ENCODE results near the gene INTS6.
"Not testable (repeated sequence)": the region's sequence is repeated elsewhere in the genome, so short reads cannot be mapped to it uniquely, and the experiment has no call there.

Gene INTS6

DNA sequence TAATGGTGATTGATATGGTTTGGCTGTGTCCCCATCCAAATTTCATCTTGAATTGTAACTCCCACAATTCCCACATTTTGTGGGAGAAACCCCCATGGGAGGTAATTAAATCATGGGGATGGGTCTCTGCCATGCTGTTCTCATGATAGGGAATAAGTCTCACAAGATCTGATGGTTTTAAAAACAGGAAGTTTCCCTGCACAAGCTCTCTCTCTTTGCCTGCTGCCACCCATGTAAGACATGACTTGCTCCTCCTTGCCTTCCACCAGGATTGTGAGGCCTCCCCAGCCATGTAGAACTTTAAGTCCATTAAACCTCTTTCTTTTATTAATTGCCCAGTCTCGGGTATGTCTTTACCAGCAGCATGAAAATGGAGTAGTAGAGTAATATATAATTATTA lies 37.5 kb downstream of the INTS6 start:
- DNase-seq (ENCODE audit: low read depth) = not testable (repeated sequence)

DNA sequence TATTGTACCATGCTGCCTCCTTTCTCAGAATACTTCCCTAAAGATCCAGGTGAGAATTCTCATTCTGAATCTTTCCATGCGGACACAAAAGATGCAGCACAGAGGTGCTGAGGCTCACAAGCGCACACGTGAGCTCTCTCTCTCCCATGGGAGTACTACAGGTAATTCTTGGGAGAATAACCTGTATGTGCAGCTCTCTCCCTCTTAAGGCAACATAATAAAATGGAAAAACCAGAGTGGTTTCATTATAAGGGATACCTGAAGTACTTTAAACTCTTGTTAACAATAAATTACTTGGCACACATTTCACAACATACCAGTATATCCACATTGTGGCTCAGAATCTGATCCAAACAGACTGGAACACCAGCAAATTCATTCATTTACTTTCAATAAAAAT lies 40.4 kb downstream of the INTS6 start:
- DNase-seq (ENCODE audit: low read depth) = no peak

DNA sequence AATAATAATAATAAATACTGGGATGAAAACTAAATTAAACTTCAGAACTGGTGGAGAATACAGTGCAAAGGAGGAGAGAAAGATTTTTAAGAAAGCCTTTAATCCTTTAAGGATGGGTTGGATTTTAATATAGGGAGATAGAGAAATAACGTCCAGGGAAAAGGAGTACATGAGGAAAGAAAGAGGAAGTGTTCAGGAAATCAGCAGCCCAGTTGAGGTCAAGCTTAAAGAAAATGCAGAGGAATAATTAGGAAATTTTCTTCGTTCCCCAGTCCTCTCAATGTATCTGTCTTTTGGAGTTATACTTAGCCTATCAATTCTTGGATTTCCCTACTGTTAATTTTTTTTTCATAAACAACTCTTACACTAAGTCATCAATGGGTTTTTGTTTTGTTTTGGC lies 47.7 kb downstream of the INTS6 start:
- DNase-seq (ENCODE audit: low read depth) = no peak

DNA sequence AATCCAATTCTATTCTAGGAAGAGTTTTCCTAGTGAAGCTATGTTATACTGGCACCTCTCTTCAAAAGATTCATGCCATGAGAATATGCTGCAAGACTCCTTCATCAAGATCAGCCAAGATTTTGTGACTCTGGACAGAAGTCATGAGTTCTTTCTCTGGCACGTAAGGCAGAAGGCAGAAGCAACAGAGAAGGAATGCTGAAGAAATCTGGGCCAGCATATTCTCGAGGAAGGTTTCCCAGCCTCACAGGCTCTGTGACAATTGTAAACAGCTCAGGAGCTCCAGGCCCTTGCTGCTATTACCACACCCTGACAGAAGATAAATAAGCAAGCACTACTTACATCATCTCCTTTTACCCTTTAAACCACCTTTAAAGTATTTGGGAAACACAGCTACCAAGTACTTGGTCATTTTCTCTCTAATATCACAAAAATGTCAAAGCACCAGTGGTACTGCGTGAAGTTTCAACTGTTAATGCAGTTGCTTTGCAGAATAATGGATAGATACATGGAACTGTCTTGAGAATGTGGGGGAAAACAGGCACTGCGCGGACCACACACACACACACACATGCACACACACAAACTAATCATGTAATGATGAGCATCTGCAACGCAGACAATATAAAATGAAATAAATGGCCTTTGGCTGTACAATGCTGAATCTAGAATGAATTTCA lies 55.4 kb downstream of the INTS6 start:
- no peak for DNase-seq (ENCODE audit: low read depth)

DNA sequence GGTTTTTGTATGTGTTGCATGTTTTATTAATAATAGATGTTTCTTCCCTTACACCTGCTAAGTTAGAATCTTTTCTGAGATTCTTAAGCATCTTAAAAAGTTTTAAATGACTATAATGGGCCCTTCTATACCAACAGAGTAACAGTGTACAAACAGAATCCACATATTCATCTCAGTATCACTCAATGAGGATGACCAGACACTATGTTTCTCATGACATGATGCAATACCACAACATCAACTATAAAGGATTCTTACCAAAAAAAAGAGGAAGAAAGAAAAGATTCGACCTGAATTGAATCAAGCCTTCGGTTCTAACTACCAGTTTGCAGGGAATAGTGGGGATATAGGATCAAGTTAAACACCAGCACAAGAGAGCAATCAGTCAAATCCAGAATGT lies 56.5 kb downstream of the INTS6 start:
- no peak for DNase-seq (ENCODE audit: low read depth)

DNA sequence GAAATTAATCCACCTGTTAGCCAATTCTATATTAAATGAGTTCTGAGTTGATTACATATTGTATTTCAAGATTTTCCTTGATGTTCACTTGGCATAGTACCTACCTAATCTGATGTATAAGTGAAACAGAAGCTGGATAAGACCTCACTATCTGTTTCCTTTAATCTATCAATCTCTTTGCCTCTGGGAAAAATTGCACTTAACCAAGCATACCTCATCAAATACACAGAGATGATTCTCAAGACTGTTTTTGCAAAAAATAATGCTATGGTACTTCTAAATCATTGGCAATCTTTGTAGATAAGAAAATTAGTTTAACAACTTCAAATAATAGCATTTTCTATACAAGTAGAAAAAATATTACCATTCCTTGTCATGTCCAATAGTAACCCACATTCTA lies 58.1 kb downstream of the INTS6 start:
- DNase-seq (ENCODE audit: low read depth) = no peak

DNA sequence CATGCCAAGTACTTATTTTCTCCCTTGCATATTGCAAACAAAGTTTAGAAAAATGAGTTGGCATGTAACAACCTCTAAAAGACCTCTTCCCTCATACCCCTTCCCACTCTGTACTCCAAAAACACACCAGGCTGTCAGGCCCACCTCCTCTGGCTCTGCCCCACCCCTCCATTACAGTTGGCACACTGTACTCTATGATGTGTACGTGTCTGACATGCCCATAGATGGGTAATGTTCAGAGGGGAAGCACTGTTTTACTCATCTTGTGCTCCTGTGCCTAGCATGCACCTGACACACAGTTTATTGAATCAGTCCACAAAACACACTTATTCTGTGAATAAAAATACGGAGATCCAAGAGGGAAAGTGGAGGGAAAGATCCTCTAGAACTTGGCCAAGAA lies 67.7 kb downstream of the INTS6 start:
- DNase-seq (ENCODE audit: low read depth) = no peak

DNA sequence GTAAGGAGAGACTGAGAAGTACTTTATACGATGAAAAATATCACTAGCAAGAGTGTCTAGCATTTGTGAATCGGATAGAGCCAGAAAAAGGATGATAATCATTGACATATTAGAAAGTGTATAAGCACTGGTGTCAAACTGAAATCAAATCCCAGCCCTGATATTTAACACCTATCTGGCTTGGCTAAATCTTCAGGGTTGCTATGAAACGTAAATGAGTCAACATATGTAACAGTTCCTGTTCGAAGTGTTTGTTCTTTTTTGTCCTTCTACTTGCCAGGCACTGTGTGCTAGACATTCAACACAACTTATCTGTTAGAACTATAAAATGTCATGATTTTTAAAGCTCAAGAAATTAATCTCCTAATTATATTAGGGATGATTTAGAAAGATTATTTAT lies 72.6 kb downstream of the INTS6 start:
- DNase-seq (ENCODE audit: low read depth) = no peak

DNA sequence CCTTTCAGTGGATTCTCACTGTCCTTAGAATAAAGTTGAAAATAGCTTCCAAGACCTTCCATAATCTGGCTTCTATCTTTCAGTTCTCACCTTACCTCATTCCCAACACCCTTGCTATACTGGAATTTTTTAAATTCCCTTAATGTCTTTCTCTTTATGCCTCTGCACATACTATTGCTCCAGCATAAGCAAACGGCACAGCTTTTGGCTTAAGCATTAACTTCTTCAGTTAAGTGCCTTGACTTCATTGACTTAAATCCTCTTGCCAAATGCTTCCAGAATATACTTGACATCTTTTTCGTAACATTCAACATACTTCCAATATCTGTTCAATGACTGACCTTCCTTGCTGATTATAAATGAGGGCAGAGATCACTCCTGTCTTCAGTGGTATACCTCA lies 79.4 kb downstream of the INTS6 start:
- DNase-seq (ENCODE audit: low read depth) = no peak

DNA sequence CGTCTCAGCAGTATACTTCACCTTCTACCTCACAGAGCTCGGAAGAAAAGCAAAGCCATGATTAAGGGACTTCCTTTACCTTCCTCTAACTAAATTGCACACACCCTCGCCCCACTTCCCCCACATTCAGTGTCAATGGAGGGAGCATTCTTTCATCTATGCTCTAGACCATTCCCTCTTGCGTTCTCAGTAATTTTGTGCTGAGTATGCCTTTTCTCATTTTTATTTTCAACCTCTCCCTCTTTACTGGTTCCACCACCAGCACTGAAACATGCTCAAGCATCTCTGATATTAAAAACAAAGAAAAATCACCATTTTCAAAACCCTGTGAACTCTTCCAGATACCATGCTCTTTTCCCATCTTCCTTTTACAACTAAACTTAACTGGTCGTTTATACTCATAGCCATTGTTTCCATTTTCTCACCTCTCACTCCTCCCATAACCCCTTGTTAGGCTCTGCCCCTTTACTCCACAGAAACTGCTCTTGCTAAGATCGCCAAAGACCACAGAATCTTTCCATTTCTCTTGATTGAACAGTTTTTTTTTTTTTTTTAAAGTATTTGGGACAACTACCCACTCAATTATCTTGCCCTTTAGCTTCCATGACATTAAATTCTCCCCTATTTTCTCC lies 81.0 kb downstream of the INTS6 start:
- DNase-seq (ENCODE audit: low read depth) = no peak

DNA sequence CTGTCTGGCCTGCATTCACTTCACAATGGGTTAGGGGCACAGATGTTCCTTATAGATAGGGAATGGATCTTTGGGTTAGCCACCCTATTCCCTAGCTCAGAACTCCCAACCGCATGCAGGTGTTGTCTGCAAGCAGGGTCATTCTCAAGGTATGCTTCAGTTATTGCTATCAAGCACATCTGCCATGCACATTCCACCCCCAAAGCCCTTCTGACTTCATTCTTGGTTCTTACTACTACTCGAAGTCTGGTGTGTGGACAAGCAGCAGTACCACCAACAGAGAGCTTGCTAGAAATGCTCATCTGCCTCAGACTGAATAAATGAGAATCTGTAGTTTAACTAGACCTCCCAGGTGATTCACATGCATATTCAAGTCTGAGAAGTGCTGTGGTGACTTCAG lies 82.0 kb downstream of the INTS6 start:
- DNase-seq (ENCODE audit: low read depth) = no peak

DNA sequence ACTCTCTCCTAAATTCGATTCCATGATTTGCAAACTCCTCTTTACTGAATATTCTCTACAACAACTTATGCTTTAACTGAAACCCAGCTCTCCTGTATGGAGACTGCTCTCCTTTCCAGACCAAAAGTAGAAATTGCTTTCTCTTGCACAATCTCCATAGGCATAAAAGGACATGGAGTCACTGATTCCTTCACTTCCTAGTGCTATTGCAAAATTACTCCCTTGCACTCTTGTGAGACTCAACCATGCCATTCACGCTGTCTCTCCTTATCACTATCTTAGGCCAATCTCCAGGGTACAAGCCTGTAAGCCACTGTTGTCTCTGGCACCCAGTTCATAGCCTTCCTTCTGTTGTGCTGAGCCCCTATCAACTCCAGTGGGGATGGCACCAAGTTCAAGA lies 82.7 kb downstream of the INTS6 start:
- no peak for DNase-seq (ENCODE audit: low read depth)

DNA sequence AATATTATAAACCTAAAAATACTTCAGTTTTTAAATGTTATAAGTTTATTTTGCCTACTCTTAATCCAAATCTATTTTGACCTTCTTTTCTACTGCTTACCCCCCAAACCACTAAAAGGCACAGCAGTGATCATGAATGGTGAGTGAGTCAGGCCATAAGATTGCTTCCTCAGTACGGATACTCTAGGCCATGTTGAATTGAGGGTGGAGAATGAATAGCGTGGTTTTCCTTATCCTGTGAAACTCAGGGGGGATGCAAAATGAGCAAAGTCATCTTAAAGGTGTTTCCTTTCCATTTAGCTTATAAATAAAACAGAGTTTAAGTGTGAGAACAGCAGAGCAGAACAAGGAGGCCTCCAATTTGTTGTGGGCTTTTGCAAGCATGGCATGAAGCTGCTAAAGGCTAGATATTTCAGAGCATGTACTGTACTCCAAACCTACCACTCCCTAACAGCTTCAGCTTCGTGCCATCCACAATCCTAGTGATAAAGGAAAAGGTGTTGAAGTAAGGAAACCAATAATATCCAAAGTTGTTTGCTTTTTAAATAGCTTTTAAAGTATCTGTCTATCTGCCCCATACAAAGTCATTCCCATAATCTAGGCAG lies 88.3 kb downstream of the INTS6 start:
- DNase-seq (ENCODE audit: low read depth) = no peak

DNA sequence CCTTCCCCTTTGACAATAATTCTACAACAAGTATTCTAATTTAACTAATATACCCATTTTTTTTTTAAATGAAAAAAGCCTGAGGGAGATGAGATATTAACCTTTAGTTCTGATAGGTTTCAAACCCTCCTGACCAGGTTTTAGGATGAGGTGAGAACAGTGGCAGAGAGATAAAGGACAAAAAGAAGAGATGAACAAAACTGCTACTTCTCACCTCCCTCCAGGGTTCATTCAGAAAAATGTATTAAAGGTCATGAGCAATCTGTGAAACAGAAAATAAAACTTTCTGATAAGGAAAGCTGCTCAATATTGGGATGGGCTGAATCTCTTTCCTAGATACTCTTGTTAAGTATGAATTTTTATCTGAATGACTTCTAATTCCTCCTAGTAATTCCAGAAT lies 89.2 kb downstream of the INTS6 start:
- DNase-seq (ENCODE audit: low read depth) = no peak

DNA sequence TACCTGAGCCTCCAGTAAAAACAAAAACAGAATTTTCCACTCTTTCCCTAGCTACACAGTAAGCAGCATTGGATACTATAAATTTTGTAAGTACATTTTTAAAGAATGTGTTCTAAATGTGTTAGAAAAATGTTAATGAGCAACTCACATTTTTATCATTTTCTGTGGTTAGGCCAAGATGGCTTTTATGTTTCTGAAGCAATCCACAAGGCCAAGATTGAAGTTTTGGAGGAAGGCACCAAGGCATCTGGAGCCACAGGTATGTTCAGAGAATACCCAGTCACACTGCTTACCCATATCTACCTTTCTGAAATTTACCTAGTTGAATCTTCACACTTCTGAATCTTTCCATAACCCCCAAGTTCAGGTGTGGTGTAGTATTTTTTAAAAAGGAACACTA lies 91.7 kb downstream of the INTS6 start:
- no peak for DNase-seq (ENCODE audit: low read depth)

DNA sequence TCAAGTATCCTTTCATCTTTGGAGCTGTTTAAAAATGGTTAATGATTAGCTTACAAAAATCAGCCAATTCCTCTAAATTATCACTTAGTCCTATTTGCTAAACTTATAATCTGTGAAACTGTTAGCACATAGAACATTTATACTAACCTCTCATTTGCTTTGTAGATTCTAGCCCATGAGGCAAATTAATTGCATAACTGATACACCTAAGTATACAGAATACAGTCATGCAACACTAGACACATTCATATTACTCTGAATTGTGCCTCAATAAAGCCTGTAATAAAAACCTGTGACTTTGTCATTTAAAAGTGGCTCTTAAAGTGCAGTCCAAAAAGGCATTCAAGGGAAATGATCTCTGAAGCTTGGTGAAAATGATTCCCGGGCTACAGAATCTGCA lies 92.3 kb downstream of the INTS6 start:
- no peak for DNase-seq (ENCODE audit: low read depth)

DNA sequence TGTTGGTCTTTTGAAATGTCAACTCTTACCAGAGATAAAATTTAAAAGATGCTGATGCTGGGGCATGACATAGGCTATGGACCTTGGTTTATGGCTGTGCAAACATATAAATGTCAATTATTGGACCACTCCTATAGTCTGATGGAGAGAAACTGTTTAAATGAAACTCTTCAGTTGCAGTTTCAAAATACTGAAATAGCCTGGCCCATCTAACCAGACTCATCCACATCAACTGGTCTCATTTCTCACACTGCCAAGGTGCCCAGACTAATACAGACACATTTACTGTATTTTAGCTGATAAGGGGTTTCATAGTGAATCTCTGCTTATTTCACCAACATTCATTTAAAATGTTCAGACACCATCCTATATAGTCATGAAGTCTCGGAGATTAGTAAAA lies 93.5 kb downstream of the INTS6 start:
- no peak for DNase-seq (ENCODE audit: low read depth)

DNA sequence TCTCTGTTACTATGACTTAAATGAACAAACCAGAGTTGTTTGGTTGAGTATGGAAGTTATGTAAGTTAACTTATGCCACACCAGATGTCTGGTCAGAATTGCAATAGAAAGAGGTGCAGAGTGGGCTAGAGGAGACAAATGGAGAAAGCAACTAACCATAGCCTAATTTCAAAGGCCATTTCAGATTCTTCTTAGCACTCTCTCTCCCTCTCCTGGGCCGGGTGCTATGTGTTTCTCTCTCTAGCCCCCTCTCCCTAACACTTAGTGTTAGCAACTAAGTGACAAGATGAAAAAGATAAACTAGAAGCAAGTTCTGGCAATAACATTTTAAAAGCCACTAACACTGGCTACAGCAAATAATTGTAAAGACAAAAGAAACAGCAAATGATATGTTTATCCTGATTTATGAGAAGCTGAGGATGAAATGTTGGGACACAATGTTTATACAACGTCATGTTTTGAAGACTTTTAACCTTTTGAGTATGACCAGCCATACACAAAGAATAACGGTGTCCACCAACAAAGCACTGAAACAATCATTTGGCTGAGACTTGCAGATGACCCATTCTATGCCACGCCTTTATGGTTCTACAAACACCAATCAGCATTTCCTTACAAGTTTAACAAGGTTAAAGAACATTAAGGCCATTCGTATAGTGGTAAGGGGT lies 94.8 kb downstream of the INTS6 start:
- no peak for DNase-seq (ENCODE audit: low read depth)

DNA sequence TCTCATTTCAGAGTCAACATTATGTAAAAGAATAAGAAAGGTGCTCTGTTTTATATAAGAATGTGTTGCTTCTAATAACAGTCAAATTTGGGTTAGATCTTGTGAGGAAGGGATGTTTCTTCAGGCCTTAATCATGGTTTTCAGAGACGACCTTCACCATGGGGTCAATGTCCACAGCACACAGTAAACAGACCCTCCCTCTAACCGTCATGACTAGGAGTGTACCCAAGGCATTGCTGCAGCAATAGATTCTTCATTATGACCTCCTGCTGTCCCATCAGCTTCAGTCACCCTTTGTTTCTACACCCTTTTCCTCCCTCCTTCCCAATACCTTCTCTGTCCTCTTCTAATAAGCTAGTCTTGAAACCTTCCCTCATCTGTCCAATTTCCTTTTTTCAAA lies 97.6 kb downstream of the INTS6 start:
- no peak for DNase-seq (ENCODE audit: low read depth)

DNA sequence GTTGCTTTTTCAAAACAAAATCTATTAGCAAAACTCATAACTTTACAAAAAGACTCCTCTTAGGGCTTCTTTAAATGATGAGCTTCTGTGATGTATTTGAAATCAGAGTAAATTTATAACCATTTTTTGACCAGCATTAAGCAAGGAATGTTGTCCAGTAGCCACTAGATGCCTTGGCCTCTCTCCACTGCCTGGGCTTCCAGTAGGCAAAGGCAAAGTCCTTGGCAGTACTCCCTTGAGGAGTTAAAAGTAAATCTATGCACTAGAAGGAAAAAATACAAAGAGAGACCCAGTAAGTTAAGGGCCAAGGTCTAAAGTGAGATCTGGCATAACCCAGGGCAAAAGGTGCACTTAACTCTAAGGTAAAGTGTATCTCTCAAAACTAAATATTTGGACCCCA lies 103.8 kb downstream of the INTS6 start:
- no peak for DNase-seq (ENCODE audit: low read depth)

DNA sequence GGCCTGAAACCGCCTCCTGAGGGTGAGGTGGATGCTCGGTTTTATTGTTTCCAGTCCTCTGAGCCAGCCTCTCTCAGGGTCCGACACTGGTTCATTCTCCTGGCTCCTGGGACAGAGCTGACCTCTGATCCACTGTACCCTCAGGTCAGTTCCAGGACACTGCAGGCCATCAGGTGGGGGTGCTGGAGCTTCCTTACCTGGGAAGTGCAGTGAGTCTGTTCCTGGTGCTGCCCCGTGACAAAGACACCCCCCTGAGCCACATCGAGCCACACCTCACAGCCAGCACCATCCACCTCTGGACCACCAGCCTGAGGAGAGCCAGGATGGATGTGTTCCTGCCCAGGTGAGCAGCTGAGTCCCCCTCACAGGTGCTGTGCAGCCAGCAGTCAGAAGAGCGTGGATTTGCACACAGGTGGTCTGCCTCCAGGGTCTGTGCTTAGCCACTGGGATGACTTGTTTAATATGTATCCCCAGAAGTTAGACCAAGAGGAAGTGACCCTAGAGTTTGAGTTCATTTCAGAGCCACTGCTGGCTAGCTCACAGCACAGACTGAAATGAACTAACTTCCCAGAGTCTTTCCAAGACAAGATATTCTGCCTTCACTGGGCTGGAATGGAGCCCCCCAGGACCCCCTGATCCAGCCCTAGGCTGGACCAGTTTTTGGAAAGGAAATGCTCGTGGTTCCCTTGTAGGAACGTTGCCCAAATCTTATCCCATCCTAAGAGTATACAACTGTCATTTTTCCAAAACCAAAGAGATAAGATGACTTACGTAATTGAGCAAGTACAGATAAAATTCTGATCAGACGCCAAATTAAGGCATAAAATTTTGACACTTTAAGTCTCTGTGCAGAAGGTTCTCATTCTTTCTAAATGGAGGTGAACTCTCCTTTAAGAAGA lies 104.5 kb downstream of the INTS6 start:
- no peak for DNase-seq (ENCODE audit: low read depth)

DNA sequence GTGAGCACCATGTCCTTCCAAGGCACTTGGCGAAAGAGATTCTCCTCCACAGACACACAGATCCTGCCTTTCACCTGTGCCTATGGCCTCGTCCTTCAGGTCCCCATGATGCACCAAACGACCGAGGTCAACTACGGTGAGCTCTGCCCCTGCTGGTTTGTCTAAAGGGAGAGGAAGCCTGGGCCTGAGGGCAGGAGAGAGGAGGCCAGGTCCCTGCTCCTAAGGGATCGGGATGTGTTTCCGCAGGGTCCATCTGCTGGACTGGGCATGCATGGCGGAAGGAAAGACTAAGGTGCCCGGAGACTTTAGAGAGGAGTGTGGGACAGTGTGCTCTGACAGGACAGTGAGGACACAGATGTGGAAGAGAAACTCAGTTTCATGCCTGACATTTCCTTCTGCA lies 105.7 kb downstream of the INTS6 start:
- no peak for DNase-seq (ENCODE audit: low read depth)

Data from activated T-cell treated with anti-CD3 and anti-CD28 coated beads for 24 hours (primary cell).